H1 (cell line): ENCODE results near the gene RANBP3L.
"Not testable (repeated sequence)": the region's sequence is repeated elsewhere in the genome, so short reads cannot be mapped to it uniquely, and the experiment has no call there.

Experiments
- CREB1 ChIP-seq: IDR thresholded peaks from 2 replicates; pipeline ENCODE4 v1.6.1; 2012; ENCODE audit warnings: inconsistent platforms
- EGR1 ChIP-seq: IDR thresholded peaks from 2 replicates; pipeline ENCODE4 v1.6.1; 2011; ENCODE audit warnings: low read depth, low read length, borderline replicate concordance
- EZH2 ChIP-seq: fragments of 200-600 bp; sonication (generic); IDR thresholded peaks from 2 replicates; pipeline ENCODE4 v1.7.1; 2012; ENCODE audit warnings: low read depth, mild to moderate bottlenecking, moderate library complexity, low read length, inconsistent platforms; ENCODE audit not compliant: severe bottlenecking
- HDAC2 ChIP-seq, 2 experiments: fragments of 300-600 bp in 1 of 2; sonication (generic) in 1 of 2; IDR thresholded peaks; 2 replicates each; pipeline ENCODE4 v1.6.1; 2011 to 2012; ENCODE audit warnings: low read depth in 2 of 2, low read length in 2 of 2, mild to moderate bottlenecking in 2 of 2, moderate library complexity in 2 of 2, borderline replicate concordance in 1 of 2, inconsistent platforms in 1 of 2
- POLR2A ChIP-seq, 2 experiments: IDR thresholded peaks; 1 replicate in 1 of 2; 2 replicates in 1 of 2; pipeline ENCODE4 v1.6.1; 2011; ENCODE audit warnings: low read depth in 2 of 2, low read length in 2 of 2, mild to moderate bottlenecking in 2 of 2; ENCODE audit errors: control extremely low read depth in 1 of 2
- POLR2AphosphoS5 ChIP-seq: IDR thresholded peaks from 2 replicates; pipeline ENCODE4 v1.6.1; 2011; ENCODE audit warnings: low read depth, low read length
- RAD21 ChIP-seq, 2 experiments: IDR thresholded peaks in 1 of 2; conservative IDR thresholded peaks in 1 of 2; 2 replicates each; pipeline ENCODE4 v1.6.1; 2011; ENCODE audit warnings: low read depth in 2 of 2, low read length in 2 of 2, improper control_type of control experiment in 1 of 2, inconsistent platforms in 1 of 2, mild to moderate bottlenecking in 1 of 2, moderate library complexity in 1 of 2
- SIN3A ChIP-seq, 2 experiments: IDR thresholded peaks in 1 of 2; conservative IDR thresholded peaks in 1 of 2; 2 replicates each; pipeline ENCODE4 v1.6.1; 2011 to 2012; ENCODE audit warnings: low read length in 2 of 2, improper control_type of control experiment in 1 of 2, low read depth in 1 of 2, mild to moderate bottlenecking in 1 of 2
- TAF1 ChIP-seq: IDR thresholded peaks from 2 replicates; pipeline ENCODE4 v1.6.1; 2011; ENCODE audit warnings: mild to moderate bottlenecking, low read depth, low read length
- TCF12 ChIP-seq: IDR thresholded peaks from 2 replicates; pipeline ENCODE4 v1.6.1; 2011; ENCODE audit warnings: low read depth, mild to moderate bottlenecking, low read length
- TF ChIP-seq, protein P1 (sequence below), 3 experiments: IDR thresholded peaks; 1 replicate in 2 of 3; 2 replicates in 1 of 3; pipeline versions ENCODE4 v1.5.1 to v1.6.1; 2011; ENCODE audit warnings: low read length in 3 of 3, mild to moderate bottlenecking in 3 of 3, inconsistent platforms in 2 of 3, low read depth in 1 of 3, moderate library complexity in 1 of 3; ENCODE audit not compliant: insufficient read depth in 1 of 3; ENCODE audit errors: control extremely low read depth in 1 of 3
- TF ChIP-seq, protein P2 (sequence below): IDR thresholded peaks from 2 replicates; pipeline ENCODE4 v1.6.1; 2012; ENCODE audit warnings: inconsistent platforms

- not testable (repeated sequence) for TF ChIP-seq TAF1; SIN3A (conservative IDR thresholded peaks at IDR 0.05 in 1 of 2, IDR thresholded peaks at IDR 0.05 in 1 of 2; ENCODE audit: low read depth in 1 of 2, low read length in 2 of 2); CREB1; POLR2AphosphoS5; HDAC2 (IDR thresholded peaks at IDR 0.05; ENCODE audit: borderline replicate concordance in 1 of 2, low read depth in 2 of 2, low read length in 2 of 2); POLR2A (IDR thresholded peaks at IDR 0.05; ENCODE audit: control extremely low read depth in 1 of 2, low read depth in 2 of 2, low read length in 2 of 2); EGR1; EZH2; TCF12; RAD21 (IDR thresholded peaks at IDR 0.05 in 1 of 2, conservative IDR thresholded peaks at IDR 0.05 in 1 of 2; ENCODE audit: low read depth in 2 of 2, low read length in 2 of 2)
- TF ChIP-seq, protein P1, sequence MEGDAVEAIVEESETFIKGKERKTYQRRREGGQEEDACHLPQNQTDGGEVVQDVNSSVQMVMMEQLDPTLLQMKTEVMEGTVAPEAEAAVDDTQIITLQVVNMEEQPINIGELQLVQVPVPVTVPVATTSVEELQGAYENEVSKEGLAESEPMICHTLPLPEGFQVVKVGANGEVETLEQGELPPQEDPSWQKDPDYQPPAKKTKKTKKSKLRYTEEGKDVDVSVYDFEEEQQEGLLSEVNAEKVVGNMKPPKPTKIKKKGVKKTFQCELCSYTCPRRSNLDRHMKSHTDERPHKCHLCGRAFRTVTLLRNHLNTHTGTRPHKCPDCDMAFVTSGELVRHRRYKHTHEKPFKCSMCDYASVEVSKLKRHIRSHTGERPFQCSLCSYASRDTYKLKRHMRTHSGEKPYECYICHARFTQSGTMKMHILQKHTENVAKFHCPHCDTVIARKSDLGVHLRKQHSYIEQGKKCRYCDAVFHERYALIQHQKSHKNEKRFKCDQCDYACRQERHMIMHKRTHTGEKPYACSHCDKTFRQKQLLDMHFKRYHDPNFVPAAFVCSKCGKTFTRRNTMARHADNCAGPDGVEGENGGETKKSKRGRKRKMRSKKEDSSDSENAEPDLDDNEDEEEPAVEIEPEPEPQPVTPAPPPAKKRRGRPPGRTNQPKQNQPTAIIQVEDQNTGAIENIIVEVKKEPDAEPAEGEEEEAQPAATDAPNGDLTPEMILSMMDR (IDR thresholded peaks at IDR 0.05; ENCODE audit: control extremely low read depth in 1 of 3, insufficient read depth in 1 of 3, low read depth in 1 of 3, low read length in 3 of 3), result not testable (repeated sequence)
- TF ChIP-seq, protein P2, sequence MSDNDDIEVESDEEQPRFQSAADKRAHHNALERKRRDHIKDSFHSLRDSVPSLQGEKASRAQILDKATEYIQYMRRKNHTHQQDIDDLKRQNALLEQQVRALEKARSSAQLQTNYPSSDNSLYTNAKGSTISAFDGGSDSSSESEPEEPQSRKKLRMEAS, result not testable (repeated sequence)
These were observed 31.0 kb upstream of the RANBP3L start for GRCh38 chr5:36332720-36333119.
